Prostate gland (tissue), 2 donors: ENCODE measurements around the gene HSD17B11. TPM values are rescaled to one million over a fixed set of nuclear protein-coding genes. Genes with fewer than 3 reads are reported as not detected.

Experiments
- DNase-seq: peaks from one replicate; pipeline ENCODE4 v3.0.0-alpha.2; 2019; ENCODE audit warnings: low spot score
- H3K27ac ChIP-seq, 2 donors: fragments of 200-600 bp; sonication (generic); 2 replicates each; pipeline ENCODE4 v1.5.1; 2017 to 2019
- H3K27me3 ChIP-seq: fragments of 200-600 bp; sonication (generic); replicated peaks from 2 replicates; pipeline ENCODE4 v1.5.1; 2019; ENCODE audit not compliant: insufficient read depth
- H3K36me3 ChIP-seq, 2 donors: fragments of 200-600 bp; sonication (generic); 1 replicate in 1 of 2; 2 replicates in 1 of 2; pipeline versions ENCODE4 v1.5.1 to v1.8.1; 2017 to 2019
- H3K4me1 ChIP-seq: fragments of 200-600 bp; sonication (generic); replicated peaks from 2 replicates; pipeline ENCODE4 v1.5.1; 2019
- H3K4me3 ChIP-seq, 2 donors: fragments of 200-600 bp; sonication (generic); 2 replicates each; pipeline ENCODE4 v1.5.1; 2017 to 2019
- H3K9me3 ChIP-seq: fragments of 200-600 bp; sonication (generic); 2 replicates; pipeline ENCODE4 v1.5.1; 2017
- CTCF ChIP-seq, 4 experiments: fragments of 200-600 bp in 2 of 4; fragments of 450-650 bp in 2 of 4; sonication (generic) in 2 of 4; IDR thresholded peaks; 1 replicate in 3 of 4; 2 replicates in 1 of 4; pipeline ENCODE4 v1.5.1; 2016 to 2019; ENCODE audit warnings: antibody characterized with exemption in 4 of 4, mild to moderate bottlenecking in 2 of 4, moderate library complexity in 2 of 4
- POLR2A ChIP-seq: fragments of 450-650 bp; IDR thresholded peaks from one replicate; pipeline ENCODE4 v1.6.1; 2016; ENCODE audit warnings: antibody characterized with exemption, mild to moderate bottlenecking
- POLR2AphosphoS5 ChIP-seq: sonication (generic); formaldehyde crosslinking; IDR thresholded peaks from one replicate; pipeline ENCODE4 v1.6.1; 2017; ENCODE audit warnings: antibody characterized with exemption
- WGBS: methylation state at CpG from one replicate; pipeline ENCODE4 v1.1.5; 2018; 5-methylcytosine and 5-hydroxymethylcytosine counted together
- intact Hi-C: fragments of 100-400 bp; cut with DNase I; formaldehyde crosslinking; loops from one replicate; pipeline ENCODE4 v1.14.2; 2022
- total RNA-seq, 2 donors: library from RNA; depleted of rRNA; stranded (reverse); fragments of >200 nt; gene quantifications; one replicate each; pipeline ENCODE4 v1.1.0, GENCODE V29; 2016

HSD17B11 gene
- total RNA-seq, 2 donors from 2014 or later, result 38.2 to 45.2 TPM

- TF ChIP-seq POLR2A, result no peak
- no peak overlapping the region for H3K27ac ChIP-seq
- no peak overlapping the region for H3K4me3 ChIP-seq
- intact Hi-C loops, result no loop called here
- peaks cover 4% of the 10 kb centered on the region for H3K4me1 ChIP-seq
- no peaks in the 10 kb centered on the region for H3K36me3 ChIP-seq
- H3K27me3 ChIP-seq, result no peaks in the 10 kb centered on the region
- no peak for DNase-seq
- 31% methylated on average over 1 of the region's 1 CpG for WGBS
- no peaks in the 10 kb centered on the region for H3K9me3 ChIP-seq
Observed at GRCh38 chr4:87365348-87365747, 25.6 kb downstream of the HSD17B11 start.

DNA sequence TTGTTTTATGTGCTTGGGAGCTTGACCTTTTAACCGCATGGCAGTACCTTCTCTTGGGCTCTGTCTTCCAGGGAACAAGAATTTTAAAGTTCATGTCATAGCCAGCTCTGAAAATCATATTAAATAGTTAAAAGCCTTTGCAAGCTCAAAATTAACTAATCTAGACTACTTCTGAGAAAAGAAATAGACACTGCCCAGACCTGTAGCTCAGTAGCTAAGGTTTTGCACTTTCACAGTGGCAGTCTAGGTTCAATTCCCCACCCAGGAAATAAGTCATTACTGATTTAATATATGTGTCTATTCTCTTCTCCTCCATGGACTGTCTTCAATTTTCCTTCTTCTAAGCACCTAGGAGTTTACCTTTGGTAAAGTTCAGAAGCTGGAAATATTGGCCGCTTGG lies 27.4 kb downstream of the HSD17B11 start:
- H3K4me1 ChIP-seq, result peaks cover 4% of the 10 kb centered on the region
- no peaks in the 10 kb centered on the region for H3K36me3 ChIP-seq
- H3K27ac ChIP-seq, result no peak overlapping the region
- no peaks in the 10 kb centered on the region for H3K9me3 ChIP-seq
- TF ChIP-seq CTCF (IDR thresholded peaks at IDR 0.05) (no peak), POLR2A (no peak), POLR2AphosphoS5 (no peak)
- H3K4me3 ChIP-seq, result no peak overlapping the region
- 95% methylated on average over 2 of the region's 2 CpGs for WGBS
- no peaks in the 10 kb centered on the region for H3K27me3 ChIP-seq
- intact Hi-C loops, result no loop called here
- DNase-seq, result no peak

GRCh38 chr4:87360338-87360935 lies 30.6 kb downstream of the HSD17B11 start:
- no peaks in the 10 kb centered on the region for H3K9me3 ChIP-seq
- no peaks in the 10 kb centered on the region for H3K27me3 ChIP-seq
- intact Hi-C loops, result no loop called here
- no peak for DNase-seq
- no peaks in the 10 kb centered on the region for H3K36me3 ChIP-seq
- WGBS, result 70% methylated on average over 7 of the region's 7 CpGs
- peaks cover 4% of the 10 kb centered on the region for H3K4me1 ChIP-seq
- H3K4me3 ChIP-seq, result no peak overlapping the region
- H3K27ac ChIP-seq, result no peak overlapping the region
- TF ChIP-seq POLR2AphosphoS5 (no peak), CTCF (IDR thresholded peaks at IDR 0.05) (no peak), POLR2A (no peak)

DNA sequence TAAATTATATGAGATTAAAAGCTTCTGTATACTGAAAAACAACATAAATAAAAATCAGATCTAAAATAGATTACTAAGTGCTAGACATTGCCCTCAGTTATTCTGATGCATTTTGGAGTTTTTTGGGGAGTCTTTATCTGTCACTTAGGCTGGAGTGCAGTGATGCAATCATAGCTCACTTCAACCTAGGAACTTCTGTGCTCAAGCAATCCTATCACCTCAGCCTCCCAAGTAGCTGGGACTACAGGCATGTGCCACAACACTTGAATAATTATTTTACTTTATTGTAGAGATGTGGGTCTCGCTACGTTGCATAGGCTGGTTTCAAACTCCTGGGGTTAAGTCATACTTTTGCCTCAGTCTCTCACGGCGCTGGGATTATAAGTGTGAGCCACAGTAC lies 31.7 kb downstream of the HSD17B11 start:
- WGBS, result 94% methylated on average over 4 of the region's 4 CpGs
- no peak for DNase-seq

GRCh38 chr4:87356832-87357526 lies 34.0 kb downstream of the HSD17B11 start:
- no peak overlapping the region for H3K27ac ChIP-seq
- no peaks in the 10 kb centered on the region for H3K27me3 ChIP-seq
- intact Hi-C loops, result loop anchor here (5.0 kb wide), 1 partner anchor 105 kb away; no protein-coding TSS in a partner anchor
- H3K4me1 ChIP-seq, result peaks cover 4% of the 10 kb centered on the region
- TF ChIP-seq POLR2A (no peak), CTCF (IDR thresholded peaks at IDR 0.05) (no peak), POLR2AphosphoS5 (no peak)
- no peak overlapping the region for H3K4me3 ChIP-seq
- no peaks in the 10 kb centered on the region for H3K9me3 ChIP-seq
- WGBS, result 71% methylated on average over 2 of the region's 2 CpGs
- DNase-seq, result no peak
- no peaks in the 10 kb centered on the region for H3K36me3 ChIP-seq

More for the DNA sequence above, 31.7 kb downstream of the HSD17B11 start:
- TF ChIP-seq CTCF (IDR thresholded peaks at IDR 0.05), result no peak
- TF ChIP-seq POLR2AphosphoS5, result no peak
- intact Hi-C loops, result loop anchor here (5.0 kb wide), 1 partner anchor 103 kb away; no protein-coding TSS in a partner anchor
- Histone ChIP-seq H3K4me1 (peaks cover 4% of the 10 kb centered on the region), H3K27ac (no peak overlapping the region), H3K4me3 (no peak overlapping the region), H3K9me3 (no peaks in the 10 kb centered on the region), H3K36me3 (no peaks in the 10 kb centered on the region), H3K27me3 (no peaks in the 10 kb centered on the region)
